HG03097 (cell line): Measurements from ENCODE around the gene RPS5.
A peak's percentile ranks its signal among the peaks of the same experiment; 100 is the strongest.
"Not testable (repeated sequence)": the region's sequence is repeated elsewhere in the genome, so short reads cannot be mapped to it uniquely, and the experiment has no call there.

Source experiments
- ATAC-seq: cut with Tn5 transposase; IDR thresholded peaks from one replicate; pipeline ENCODE4 v1.9.1; 2021; ENCODE audit not compliant: unreplicated experiment, low FRiP score

RPS5 gene

GRCh38 chr19:58386576-58387337 is at the start of gene RPS5:
RPS5 (plus strand) TSS chr19:58387269; CDS start chr19:58388138, 869 bp downstream.
- peak; percentile 88 for ATAC-seq

- ATAC-seq: no peak
Measured at GRCh38 chr19:58338336-58338735, 48.7 kb upstream of the RPS5 start.

- no peak for ATAC-seq
Measured at GRCh38 chr19:58338825-58339558, 48.1 kb upstream of the RPS5 start.

GRCh38 chr19:58345558-58345957 is 41.5 kb upstream of the RPS5 start:
- ATAC-seq: no peak

- peak; percentile 64 for ATAC-seq
Measured at GRCh38 chr19:58346961-58347929, 39.8 kb upstream of the RPS5 start.

- not testable (repeated sequence) for ATAC-seq
Measured at GRCh38 chr19:58348080-58348479, 39.0 kb upstream of the RPS5 start.

- ATAC-seq: no peak
Measured at GRCh38 chr19:58349590-58349989, 37.5 kb upstream of the RPS5 start.

- ATAC-seq: no peak
Measured at GRCh38 chr19:58350001-58350861, 36.8 kb upstream of the RPS5 start.

- ATAC-seq: no peak
Measured at GRCh38 chr19:58350871-58351557, 36.1 kb upstream of the RPS5 start.

GRCh38 chr19:58351558-58351878 is 35.6 kb upstream of the RPS5 start:
- ATAC-seq: no peak

- ATAC-seq: no peak
Measured at GRCh38 chr19:58351990-58352755, 34.9 kb upstream of the RPS5 start.

GRCh38 chr19:58352760-58353671 is 34.1 kb upstream of the RPS5 start, which contains the start of gene A1BG:
A1BG (minus strand) TSS chr19:58353492; CDS start chr19:58353437, 55 bp downstream.
- ATAC-seq: no peak

- ATAC-seq: no peak
Measured at GRCh38 chr19:58353717-58354477, 33.2 kb upstream of the RPS5 start.

GRCh38 chr19:58354478-58355030 is 32.5 kb upstream of the RPS5 start:
- ATAC-seq: no peak

- ATAC-seq: no peak
Measured at GRCh38 chr19:58355215-58355796, 31.8 kb upstream of the RPS5 start.
